Chondrocyte (in vitro differentiated cells): ENCODE results near the gene INTS15. TPM values are rescaled to one million over a fixed set of nuclear protein-coding genes. Genes with fewer than 3 reads are reported as not detected.

Source experiments
- DNase-seq: peaks from one replicate; pipeline ENCODE4 v3.0.0; 2021; ENCODE audit warnings: mixed read lengths, low spot score
- H3K27ac Mint-ChIP-seq: one replicate; pipeline ENCODE4 v1.8.0; 2021; ENCODE audit warnings: mild to moderate bottlenecking, moderate library complexity, mixed read lengths; ENCODE audit not compliant: unreplicated experiment
- H3K27me3 Mint-ChIP-seq: 2 replicates; pipeline ENCODE4 v1.8.0; 2021; ENCODE audit warnings: low read depth, mixed read lengths
- H3K36me3 Mint-ChIP-seq: 2 replicates; pipeline ENCODE4 v1.8.0; 2021; ENCODE audit warnings: low read depth, mixed read lengths
- H3K4me1 Mint-ChIP-seq: 2 replicates; pipeline ENCODE4 v1.8.0; 2021; ENCODE audit warnings: low read depth, mild to moderate bottlenecking, mixed read lengths
- H3K4me3 Mint-ChIP-seq: one replicate; pipeline ENCODE4 v1.8.0; 2021; ENCODE audit warnings: mild to moderate bottlenecking, moderate library complexity, mixed read lengths; ENCODE audit not compliant: unreplicated experiment
- H3K9me3 Mint-ChIP-seq: 2 replicates; pipeline ENCODE4 v1.8.0; 2021; ENCODE audit warnings: low read depth, mixed read lengths
- long read RNA-seq: library from polyadenylated mRNA; stranded (forward); transcript quantifications from one replicate; pipeline ENCODE4 v2.0.0, GENCODE V29; 2021
- total RNA-seq: library from RNA; stranded (reverse); gene quantifications from 3 replicates; pipeline ENCODE4 v1.2.1, GENCODE V29; 2021
- TF ChIP-seq, protein P1 (sequence below): fragments of 200-600 bp; sonication (generic); IDR thresholded peaks from 2 replicates; pipeline ENCODE4 v1.5.0; 2021; ENCODE audit warnings: antibody characterized with exemption, mild to moderate bottlenecking, moderate library complexity

The INTS15 gene
- 30.0 to 32.5 TPM (median 31.3 TPM) in 3 replicates for total RNA-seq
- long read RNA-seq, transcript C7orf26-201 (6 exons, 2,182 nt) = major isoform, 42 of 53 reads
- long read RNA-seq, partial matches to known transcripts = 1 of 53 reads
- long read RNA-seq, other reads (novel, unspliced or antisense) = 10 of 53 reads

DNA sequence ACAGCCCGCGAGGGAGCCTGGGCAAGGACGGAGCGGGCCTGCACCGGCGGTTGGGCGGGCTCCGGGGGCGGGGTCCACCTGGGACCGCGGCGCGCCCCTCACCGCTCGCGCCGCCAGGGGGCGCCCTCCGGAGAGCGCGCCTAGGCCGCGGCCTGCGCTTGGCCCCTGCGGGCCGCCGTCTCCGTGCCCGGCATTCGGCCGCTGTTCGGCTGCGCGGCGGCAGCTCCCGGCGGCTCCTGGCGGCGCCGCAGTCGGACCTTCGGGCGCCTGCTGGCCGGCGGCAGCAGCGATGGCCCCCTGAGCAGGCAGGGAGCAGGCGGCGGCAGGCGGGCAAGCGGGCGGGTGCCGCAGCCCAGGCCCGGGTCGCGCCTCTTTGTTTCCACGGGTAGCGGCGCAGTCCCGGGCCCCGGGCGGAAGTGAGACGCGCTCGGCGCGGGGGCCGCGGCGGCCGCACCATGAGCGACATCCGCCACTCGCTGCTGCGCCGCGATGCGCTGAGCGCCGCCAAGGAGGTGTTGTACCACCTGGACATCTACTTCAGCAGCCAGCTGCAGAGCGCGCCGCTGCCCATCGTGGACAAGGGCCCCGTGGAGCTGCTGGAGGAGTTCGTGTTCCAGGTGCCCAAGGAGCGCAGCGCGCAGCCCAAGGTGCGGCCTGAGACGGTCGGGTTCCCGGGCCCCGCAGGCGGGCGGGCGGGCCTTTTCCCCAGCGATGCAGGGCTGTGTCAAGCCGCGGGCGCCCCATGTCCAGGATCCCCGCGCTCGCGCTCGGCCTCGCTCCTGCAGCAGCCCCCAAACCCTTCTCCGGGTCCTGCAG, at the start of gene INTS15:
INTS15 (plus strand) TSS at position 193 of the 816 bp plus-strand sequence; CDS start at position 456, 263 bp downstream.
- Mint-ChIP-seq H3K36me3 (peaks cover 19% of the 10 kb centered on the region), H3K9me3 (no peaks in the 10 kb centered on the region), H3K4me3 (peak within 1 kb of the TSS; percentile 85), H3K27ac (peak within 1 kb of the TSS; percentile 81), H3K4me1 (peaks cover 17% of the 10 kb centered on the region), H3K27me3 (no peaks in the 10 kb centered on the region)
- no peak for DNase-seq
- TF ChIP-seq, protein P1, sequence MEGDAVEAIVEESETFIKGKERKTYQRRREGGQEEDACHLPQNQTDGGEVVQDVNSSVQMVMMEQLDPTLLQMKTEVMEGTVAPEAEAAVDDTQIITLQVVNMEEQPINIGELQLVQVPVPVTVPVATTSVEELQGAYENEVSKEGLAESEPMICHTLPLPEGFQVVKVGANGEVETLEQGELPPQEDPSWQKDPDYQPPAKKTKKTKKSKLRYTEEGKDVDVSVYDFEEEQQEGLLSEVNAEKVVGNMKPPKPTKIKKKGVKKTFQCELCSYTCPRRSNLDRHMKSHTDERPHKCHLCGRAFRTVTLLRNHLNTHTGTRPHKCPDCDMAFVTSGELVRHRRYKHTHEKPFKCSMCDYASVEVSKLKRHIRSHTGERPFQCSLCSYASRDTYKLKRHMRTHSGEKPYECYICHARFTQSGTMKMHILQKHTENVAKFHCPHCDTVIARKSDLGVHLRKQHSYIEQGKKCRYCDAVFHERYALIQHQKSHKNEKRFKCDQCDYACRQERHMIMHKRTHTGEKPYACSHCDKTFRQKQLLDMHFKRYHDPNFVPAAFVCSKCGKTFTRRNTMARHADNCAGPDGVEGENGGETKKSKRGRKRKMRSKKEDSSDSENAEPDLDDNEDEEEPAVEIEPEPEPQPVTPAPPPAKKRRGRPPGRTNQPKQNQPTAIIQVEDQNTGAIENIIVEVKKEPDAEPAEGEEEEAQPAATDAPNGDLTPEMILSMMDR = peak; percentile 83

DNA sequence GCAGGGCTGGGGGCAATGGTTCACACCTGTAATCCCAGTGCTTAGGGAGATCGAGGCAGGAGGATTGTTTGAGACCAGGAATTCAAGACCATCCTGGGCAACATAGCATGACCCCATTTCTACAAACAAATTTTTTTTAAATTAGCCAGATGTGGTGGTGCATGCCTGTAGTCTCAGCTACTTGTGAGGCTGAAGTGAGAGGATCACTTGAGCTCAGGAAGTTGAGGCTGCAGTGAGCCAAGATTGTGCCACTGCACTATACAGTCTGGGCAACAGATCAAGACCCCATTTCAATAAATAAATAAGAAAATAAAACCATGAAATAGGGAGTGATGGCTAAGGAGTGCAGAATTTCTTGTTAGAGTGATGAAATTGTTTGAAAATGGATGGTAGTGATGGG, 47.5 kb upstream of the INTS15 start:
- H3K36me3 Mint-ChIP-seq = no peaks in the 10 kb centered on the region
- TF ChIP-seq, protein P1 = no peak
- H3K27me3 Mint-ChIP-seq = peaks cover 6% of the 10 kb centered on the region
- H3K27ac Mint-ChIP-seq = no peak overlapping the region
- no peak for DNase-seq
- no peaks in the 10 kb centered on the region for H3K9me3 Mint-ChIP-seq
- no peak overlapping the region for H3K4me3 Mint-ChIP-seq
- H3K4me1 Mint-ChIP-seq = no peaks in the 10 kb centered on the region

DNA sequence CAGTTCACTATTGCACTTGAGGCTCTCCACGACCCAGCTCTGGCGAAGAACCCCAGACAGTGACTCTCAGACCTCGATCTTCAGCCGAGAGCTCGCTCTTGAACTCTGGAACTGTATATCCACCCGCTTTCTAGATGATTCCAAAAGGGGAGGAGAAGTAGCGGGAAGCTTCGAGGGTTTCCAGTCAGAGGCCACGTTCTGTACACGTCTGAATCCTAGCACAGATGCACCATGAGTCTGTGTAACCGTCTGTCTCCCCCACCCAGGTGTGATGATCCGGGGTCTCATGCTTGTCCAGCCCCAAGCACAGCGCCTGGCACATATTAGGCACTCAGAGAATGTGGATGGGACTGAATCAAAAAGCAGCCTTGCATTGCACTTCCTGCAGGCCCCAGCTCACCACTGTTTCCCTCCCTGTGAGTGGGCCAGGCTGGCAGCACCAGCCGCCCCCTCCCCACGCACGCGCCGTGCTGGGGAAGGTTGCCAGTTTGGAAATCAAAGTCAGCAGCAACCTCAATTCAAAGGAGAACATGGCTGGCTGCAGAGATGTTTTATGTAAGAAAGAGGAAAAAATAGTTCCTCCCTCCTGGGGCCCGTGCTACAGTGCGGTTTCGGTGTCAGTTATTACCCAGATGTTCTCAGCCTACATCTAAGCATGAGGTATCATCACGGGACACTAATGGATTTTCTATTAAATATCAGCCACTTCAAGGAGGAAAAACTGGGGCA, 44.3 kb upstream of the INTS15 start:
- no peak overlapping the region for H3K27ac Mint-ChIP-seq
- TF ChIP-seq, protein P1 = no peak
- H3K27me3 Mint-ChIP-seq = peaks cover 6% of the 10 kb centered on the region
- H3K36me3 Mint-ChIP-seq = no peaks in the 10 kb centered on the region
- no peaks in the 10 kb centered on the region for H3K9me3 Mint-ChIP-seq
- H3K4me1 Mint-ChIP-seq = no peaks in the 10 kb centered on the region
- no peak overlapping the region for H3K4me3 Mint-ChIP-seq
- no peak for DNase-seq

DNA sequence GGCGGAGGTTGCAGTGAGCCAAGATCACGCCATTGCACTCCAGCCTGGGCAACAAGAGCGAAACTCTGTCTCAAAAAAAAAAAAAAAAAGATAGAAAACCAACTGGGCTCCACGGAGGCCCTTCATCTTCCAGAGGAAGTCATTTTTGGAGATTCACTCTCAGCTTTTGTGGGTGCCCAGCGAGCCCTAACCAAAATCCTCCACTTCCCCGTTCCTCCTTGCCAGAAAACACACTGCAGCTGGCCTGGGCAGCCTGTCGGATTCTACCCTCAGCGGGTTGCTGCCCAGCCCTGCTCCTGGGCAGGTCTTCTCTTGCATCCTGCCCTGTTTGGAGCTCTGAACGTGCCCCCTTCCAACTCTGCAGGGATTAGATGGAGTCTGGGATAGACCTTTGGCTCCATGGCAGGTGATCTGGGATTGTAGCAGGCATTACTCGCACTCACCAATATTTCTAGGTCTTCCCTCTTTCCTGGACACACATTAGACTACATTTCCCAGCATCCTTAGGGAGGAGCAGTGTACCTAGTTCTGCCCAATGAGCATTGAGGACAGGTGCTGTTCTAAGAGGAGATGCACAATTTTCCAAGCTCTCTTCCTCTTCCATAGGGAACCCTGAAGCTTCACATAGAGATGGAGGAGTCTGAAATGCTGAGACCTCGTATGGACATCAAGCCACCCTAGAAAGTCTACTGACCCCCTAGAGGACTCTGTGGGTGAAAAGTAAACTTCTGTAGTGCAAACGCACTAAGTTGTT, 43.1 kb upstream of the INTS15 start:
- TF ChIP-seq, protein P1 = no peak
- H3K4me3 Mint-ChIP-seq = no peak overlapping the region
- H3K36me3 Mint-ChIP-seq = no peaks in the 10 kb centered on the region
- H3K27ac Mint-ChIP-seq = no peak overlapping the region
- H3K27me3 Mint-ChIP-seq = peaks cover 4% of the 10 kb centered on the region
- H3K9me3 Mint-ChIP-seq = no peaks in the 10 kb centered on the region
- no peaks in the 10 kb centered on the region for H3K4me1 Mint-ChIP-seq
- no peak for DNase-seq

DNA sequence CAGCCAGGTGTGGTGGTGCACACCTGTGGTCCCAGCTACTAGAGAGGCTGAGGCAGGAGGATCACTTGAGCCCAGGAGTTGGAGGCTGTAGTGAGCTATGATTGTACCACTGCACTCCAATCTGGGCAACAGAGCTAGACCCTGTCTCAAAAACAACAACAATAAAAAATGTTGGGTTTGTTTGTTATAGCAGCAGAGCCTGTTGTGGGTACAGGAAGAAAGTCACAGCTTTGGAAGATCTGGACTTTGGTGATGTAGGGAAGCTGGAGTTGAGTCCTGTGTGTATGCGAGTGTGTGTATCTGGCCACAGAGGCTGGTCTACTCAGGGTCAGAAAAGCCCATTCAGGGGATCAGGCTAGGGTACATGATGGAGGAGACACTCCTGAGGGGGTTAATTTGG, 42.4 kb upstream of the INTS15 start:
- H3K9me3 Mint-ChIP-seq = no peaks in the 10 kb centered on the region
- peaks cover 4% of the 10 kb centered on the region for H3K27me3 Mint-ChIP-seq
- TF ChIP-seq, protein P1 = no peak
- no peaks in the 10 kb centered on the region for H3K4me1 Mint-ChIP-seq
- no peak for DNase-seq
- no peak overlapping the region for H3K4me3 Mint-ChIP-seq
- no peak overlapping the region for H3K27ac Mint-ChIP-seq
- no peaks in the 10 kb centered on the region for H3K36me3 Mint-ChIP-seq
